CD14-positive monocyte (primary cell): Measurements from ENCODE around the gene PMP22. TPM values are rescaled to one million over a fixed set of nuclear protein-coding genes. Genes with fewer than 3 reads are reported as not detected.
"Not testable (repeated sequence)": the region's sequence is repeated elsewhere in the genome, so short reads cannot be mapped to it uniquely, and the experiment has no call there.

Experiments used
- DNase-seq, 3 donors: peaks; one replicate each; pipeline ENCODE4 v3.0.0-alpha.2; 2011 to 2022
- H2AFZ ChIP-seq: 2 replicates; pipeline ENCODE4 v1.6.0; 2012; ENCODE audit warnings: mild to moderate bottlenecking, low read depth, low read length, inconsistent platforms; ENCODE audit not compliant: insufficient read depth, poor library complexity, severe bottlenecking
- H3K27ac ChIP-seq, 2 donors: 1 replicate in 1 of 2; 2 replicates in 1 of 2; pipeline ENCODE4 v1.5.1; 2012 to 2013; ENCODE audit warnings: low read length in 2 of 2, control low read depth in 1 of 2, inconsistent platforms in 1 of 2, low read depth in 1 of 2, mild to moderate bottlenecking in 1 of 2
- H3K27me3 ChIP-seq, 2 donors: one replicate each; pipeline versions ENCODE4 v1.6.0 to v1.6.1; 2011 to 2013; ENCODE audit warnings: low read length in 2 of 2; ENCODE audit not compliant: control insufficient read depth in 2 of 2, insufficient read depth in 2 of 2
- H3K36me3 ChIP-seq, 2 donors: replicated peaks in 1 of 2; 1 replicate in 1 of 2; 2 replicates in 1 of 2; pipeline versions ENCODE4 v1.5.1 to v1.6.1; 2012 to 2013; ENCODE audit warnings: low read length in 2 of 2, control low read depth in 1 of 2, inconsistent platforms in 1 of 2, mild to moderate bottlenecking in 1 of 2; ENCODE audit not compliant: insufficient read depth in 2 of 2, control insufficient read depth in 1 of 2
- H3K4me1 ChIP-seq, 2 donors: 1 replicate in 1 of 2; 2 replicates in 1 of 2; pipeline versions ENCODE4 v1.5.1 to v1.6.1; 2012 to 2013; ENCODE audit warnings: low read length in 2 of 2, control low read depth in 1 of 2, inconsistent platforms in 1 of 2, mild to moderate bottlenecking in 1 of 2, moderate library complexity in 1 of 2; ENCODE audit not compliant: insufficient read depth in 2 of 2, control insufficient read depth in 1 of 2
- H3K4me2 ChIP-seq: replicated peaks from 2 replicates; pipeline ENCODE3; 2012; ENCODE audit warnings: low read length, moderate library complexity, mild to moderate bottlenecking; ENCODE audit not compliant: poor library complexity, severe bottlenecking; ENCODE audit errors: extremely low read depth
- H3K4me3 ChIP-seq, 3 experiments: fragments of 200-600 bp in 1 of 3; sonication (generic) in 1 of 3; replicated peaks in 1 of 3; 1 replicate in 2 of 3; 2 replicates in 1 of 3; pipeline ENCODE4 v1.5.1; 2011 to 2013; ENCODE audit warnings: low read length in 3 of 3, mild to moderate bottlenecking in 3 of 3, control low read depth in 2 of 3, low read depth in 2 of 3, inconsistent platforms in 1 of 3, moderate library complexity in 1 of 3
- H3K79me2 ChIP-seq: 2 replicates; pipeline ENCODE4 v1.6.0; 2012; ENCODE audit warnings: mild to moderate bottlenecking, control low read depth, inconsistent platforms, low read length, moderate library complexity; ENCODE audit not compliant: insufficient read depth
- H3K9ac ChIP-seq: 2 replicates; pipeline ENCODE4 v1.6.0; 2017; ENCODE audit warnings: low read length, mild to moderate bottlenecking; ENCODE audit not compliant: insufficient read depth, poor library complexity, severe bottlenecking
- H3K9me3 ChIP-seq, 2 donors: replicated peaks in 1 of 2; 1 replicate in 1 of 2; 2 replicates in 1 of 2; pipeline versions ENCODE4 v1.5.1 to v1.6.1; 2012 to 2013; ENCODE audit warnings: low read length in 2 of 2, control low read depth in 1 of 2; ENCODE audit not compliant: control insufficient read depth in 1 of 2, insufficient read depth in 1 of 2
- H4K20me1 ChIP-seq: 2 replicates; pipeline ENCODE4 v1.6.0; 2012; ENCODE audit warnings: mild to moderate bottlenecking, low read length, control low read depth, moderate library complexity; ENCODE audit not compliant: insufficient read depth
- H3K27ac Mint-ChIP-seq, 7 donors: one replicate each; pipeline ENCODE4 v1.8.0; 2020; ENCODE audit warnings: mild to moderate bottlenecking in 7 of 7, mixed read lengths in 7 of 7, moderate library complexity in 6 of 7, inconsistent platforms in 2 of 7
- H3K27me3 Mint-ChIP-seq, 3 donors: one replicate each; pipeline ENCODE4 v1.8.0; 2021 to 2022; ENCODE audit warnings: low read depth in 3 of 3, mild to moderate bottlenecking in 3 of 3, mixed read lengths in 3 of 3, moderate library complexity in 3 of 3, inconsistent platforms in 1 of 3
- H3K36me3 Mint-ChIP-seq, 2 donors: one replicate each; pipeline ENCODE4 v1.8.0; 2020; ENCODE audit warnings: mixed read lengths in 2 of 2, inconsistent platforms in 1 of 2, mild to moderate bottlenecking in 1 of 2
- H3K4me1 Mint-ChIP-seq: one replicate; pipeline ENCODE4 v1.8.0; 2020; ENCODE audit warnings: mild to moderate bottlenecking, mixed read lengths
- H3K4me3 Mint-ChIP-seq, 2 donors: one replicate each; pipeline ENCODE4 v1.8.0; 2020; ENCODE audit warnings: mild to moderate bottlenecking in 2 of 2, mixed read lengths in 2 of 2, moderate library complexity in 1 of 2
- H3K9me3 Mint-ChIP-seq, 7 donors: one replicate each; pipeline ENCODE4 v1.8.0; 2020 to 2022; ENCODE audit warnings: mixed read lengths in 7 of 7, mild to moderate bottlenecking in 6 of 7, moderate library complexity in 6 of 7, inconsistent platforms in 2 of 7
- WGBS: methylation state at CpG from one replicate; pipeline ENCODE4 v1.1.5; 2013; ENCODE audit warnings: missing lambda C conversion rate; ENCODE audit not compliant: insufficient coverage; 5-methylcytosine and 5-hydroxymethylcytosine counted together
- intact Hi-C, 2 donors: fragments of 100-400 bp; cut with micrococcal nuclease; formaldehyde crosslinking; loops; one replicate each; pipeline versions ENCODE4 v1.15.0 to v1.15.1; 2023
- polyA plus RNA-seq, 3 donors: library from polyadenylated mRNA; depleted of rRNA in 1 of 3; unstranded in 2 of 3; stranded (reverse) in 1 of 3; fragments of 300-500 nt in 2 of 3; fragments of >200 nt in 1 of 3; fragmentation: Illumina TruSeq in 2 of 3; gene quantifications; 1 replicate in 2 of 3; 2 replicates in 1 of 3; pipeline ENCODE4 v1.2.3, GENCODE V29; 2012 to 2021
- TF ChIP-seq, protein P1 (sequence below): fragments of 200-600 bp; IDR thresholded peaks from one replicate; pipeline ENCODE4 v1.8.0; 2022; ENCODE audit warnings: antibody characterized with exemption, mild to moderate bottlenecking

The PMP22 gene
- polyA plus RNA-seq, 3 donors = 1.2 to 3.9 (median 1.3) TPM

DNA sequence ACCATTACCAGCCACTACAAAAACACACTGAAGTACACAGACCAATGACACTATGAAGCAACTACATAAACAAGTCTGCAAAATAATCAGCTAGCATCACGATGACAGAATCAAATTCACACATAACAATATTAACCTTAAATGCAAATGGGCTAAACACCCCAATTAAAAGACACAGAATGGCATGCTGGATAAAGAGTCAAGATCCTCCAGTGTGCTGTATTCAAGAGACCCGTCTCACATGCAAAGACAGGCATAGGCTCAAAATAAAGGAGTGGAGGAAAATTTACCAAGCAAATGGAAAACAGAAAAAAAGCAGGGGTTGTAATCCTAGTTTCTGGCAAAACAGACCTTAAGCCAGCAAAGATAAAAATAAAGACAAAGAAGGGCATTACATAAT is 64.6 kb downstream of the PMP22 start:
- H4K20me1 ChIP-seq, H3K4me3 ChIP-seq, intact Hi-C loops, H3K36me3 Mint-ChIP-seq, H3K4me1 ChIP-seq, H3K9ac ChIP-seq, H3K27me3 ChIP-seq, H3K27ac Mint-ChIP-seq, H3K36me3 ChIP-seq, H3K4me2 ChIP-seq, H2AFZ ChIP-seq, DNase-seq, H3K27ac ChIP-seq, H3K27me3 Mint-ChIP-seq, H3K79me2 ChIP-seq, H3K4me1 Mint-ChIP-seq, H3K4me3 Mint-ChIP-seq: not testable (repeated sequence)
- H3K9me3 ChIP-seq = peaks cover 13 to 20% of the 10 kb centered on the region in 2 donors
- no CpG with 5 or more reads among the region's 2 CpGs for WGBS
- peaks cover 19 to 43% (median 33%) of the 10 kb centered on the region in 7 donors for H3K9me3 Mint-ChIP-seq

DNA sequence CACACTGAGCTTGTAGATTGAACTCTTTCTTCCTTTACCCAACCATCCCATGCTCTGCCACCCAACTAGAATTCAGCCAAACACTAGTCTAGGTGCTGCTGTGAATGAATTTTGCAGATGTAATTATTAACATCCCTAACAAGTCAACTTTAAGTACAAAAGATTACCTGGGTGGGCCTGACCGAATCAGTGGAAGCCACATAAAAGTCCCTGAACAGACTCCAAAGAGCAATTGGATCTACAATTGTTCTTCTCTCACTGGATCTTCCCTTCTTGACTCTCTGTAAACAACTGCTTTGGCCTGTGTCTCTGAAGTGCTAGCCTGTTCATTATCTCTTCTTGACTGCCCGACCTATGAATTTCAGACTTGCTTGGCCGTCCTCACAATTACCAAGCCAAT is 67.9 kb downstream of the PMP22 start:
- H3K4me1 ChIP-seq = no peaks in the 10 kb centered on the region
- Mint-ChIP-seq H3K27me3 (peaks cover 2 to 5% (median 3%) of the 10 kb centered on the region in 3 donors), H3K27ac (no peak overlapping the region), H3K9me3 (peaks cover 17 to 40% (median 30%) of the 10 kb centered on the region in 7 donors), H3K4me3 (no peak overlapping the region), H3K36me3 (no peaks in the 10 kb centered on the region), H3K4me1 (no peaks in the 10 kb centered on the region)
- intact Hi-C loops = no loop called here
- H2AFZ ChIP-seq = no peak overlapping the region
- H3K9me3 ChIP-seq = peaks cover 13 to 20% of the 10 kb centered on the region in 2 donors
- WGBS = 100% methylated on average over 1 of the region's 3 CpGs
- TF ChIP-seq, protein P1, sequence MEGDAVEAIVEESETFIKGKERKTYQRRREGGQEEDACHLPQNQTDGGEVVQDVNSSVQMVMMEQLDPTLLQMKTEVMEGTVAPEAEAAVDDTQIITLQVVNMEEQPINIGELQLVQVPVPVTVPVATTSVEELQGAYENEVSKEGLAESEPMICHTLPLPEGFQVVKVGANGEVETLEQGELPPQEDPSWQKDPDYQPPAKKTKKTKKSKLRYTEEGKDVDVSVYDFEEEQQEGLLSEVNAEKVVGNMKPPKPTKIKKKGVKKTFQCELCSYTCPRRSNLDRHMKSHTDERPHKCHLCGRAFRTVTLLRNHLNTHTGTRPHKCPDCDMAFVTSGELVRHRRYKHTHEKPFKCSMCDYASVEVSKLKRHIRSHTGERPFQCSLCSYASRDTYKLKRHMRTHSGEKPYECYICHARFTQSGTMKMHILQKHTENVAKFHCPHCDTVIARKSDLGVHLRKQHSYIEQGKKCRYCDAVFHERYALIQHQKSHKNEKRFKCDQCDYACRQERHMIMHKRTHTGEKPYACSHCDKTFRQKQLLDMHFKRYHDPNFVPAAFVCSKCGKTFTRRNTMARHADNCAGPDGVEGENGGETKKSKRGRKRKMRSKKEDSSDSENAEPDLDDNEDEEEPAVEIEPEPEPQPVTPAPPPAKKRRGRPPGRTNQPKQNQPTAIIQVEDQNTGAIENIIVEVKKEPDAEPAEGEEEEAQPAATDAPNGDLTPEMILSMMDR = no peak
- no peaks in the 10 kb centered on the region for H4K20me1 ChIP-seq
- no peak overlapping the region for H3K27ac ChIP-seq
- H3K27me3 ChIP-seq = no peaks in the 10 kb centered on the region
- no peak overlapping the region for H3K9ac ChIP-seq
- no peak overlapping the region for H3K4me3 ChIP-seq
- no peaks in the 10 kb centered on the region for H3K36me3 ChIP-seq
- H3K4me2 ChIP-seq = no peak overlapping the region
- no peak for DNase-seq
- no peaks in the 10 kb centered on the region for H3K79me2 ChIP-seq
